Glomerular endothelial cell (primary cell): ENCODE data around the gene C21orf58. TPM values are rescaled to one million over a fixed set of nuclear protein-coding genes. Genes with fewer than 3 reads are reported as not detected.
"Not testable (repeated sequence)": the region's sequence is repeated elsewhere in the genome, so short reads cannot be mapped to it uniquely, and the experiment has no call there.

ENCODE experiments used
- DNase-seq: peaks from one replicate; pipeline ENCODE4 v3.0.0-alpha.2; 2011; ENCODE audit warnings: low read depth, low spot score; ENCODE audit errors: extremely low read depth
- total RNA-seq: library from RNA; depleted of rRNA; stranded (reverse); fragments of >200 nt; gene quantifications from 2 replicates; pipeline ENCODE4 v1.2.3, GENCODE V29; 2015

The C21orf58 gene
- total RNA-seq, result 1.6 and 4.1 TPM in 2 replicates

GRCh38 chr21:46323710-46324389 is at the start of gene C21orf58, which contains the start of gene PCNT:
Gene C21orf58 (minus strand): TSS chr21:46323870. CDS start chr21:46322738, 1,132 bp downstream.
Gene PCNT (plus strand): TSS chr21:46324156. CDS start chr21:46324229, 73 bp downstream.
- peak; percentile 64 for DNase-seq

DNA sequence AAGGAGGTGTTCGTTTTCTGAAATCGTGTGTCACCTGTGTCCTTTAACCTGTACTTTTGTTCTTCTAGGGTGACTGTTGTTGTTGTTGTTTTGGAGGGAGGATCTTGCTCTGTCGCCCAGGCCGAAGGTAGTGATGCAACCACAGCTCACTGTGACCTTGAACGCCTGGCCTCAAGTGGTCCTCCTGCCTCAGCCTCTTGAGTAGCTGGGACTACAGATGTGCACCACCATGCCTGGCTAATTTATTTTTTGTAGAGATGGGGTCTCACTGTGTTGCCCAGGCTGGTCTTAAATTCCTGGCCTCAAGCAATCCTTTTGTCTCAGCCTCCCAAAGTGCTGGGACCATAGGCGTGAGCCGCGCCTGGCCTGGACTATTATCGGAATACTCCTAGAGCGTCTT is 49.3 kb upstream of the C21orf58 start:
- DNase-seq, result not testable (repeated sequence)

DNA sequence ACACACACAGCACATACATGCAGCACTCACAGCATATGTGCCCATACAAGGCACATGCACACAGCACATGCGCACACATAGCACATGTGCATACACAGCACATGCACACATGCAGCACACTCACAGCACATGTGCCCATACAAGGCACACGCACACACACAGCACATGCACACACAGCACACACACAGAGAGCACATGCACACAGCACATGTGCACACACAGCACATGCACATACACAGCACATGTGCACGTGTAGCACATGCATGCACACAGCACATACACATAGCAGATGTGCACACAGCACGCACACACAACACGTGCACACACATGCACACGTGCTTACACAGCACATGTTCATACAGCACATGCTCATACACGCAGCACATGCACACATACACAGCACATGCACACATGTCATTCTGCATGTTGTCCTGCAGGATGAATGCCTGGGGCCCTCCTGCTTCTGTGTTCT is 48.4 kb upstream of the C21orf58 start:
- DNase-seq, result no peak

DNA sequence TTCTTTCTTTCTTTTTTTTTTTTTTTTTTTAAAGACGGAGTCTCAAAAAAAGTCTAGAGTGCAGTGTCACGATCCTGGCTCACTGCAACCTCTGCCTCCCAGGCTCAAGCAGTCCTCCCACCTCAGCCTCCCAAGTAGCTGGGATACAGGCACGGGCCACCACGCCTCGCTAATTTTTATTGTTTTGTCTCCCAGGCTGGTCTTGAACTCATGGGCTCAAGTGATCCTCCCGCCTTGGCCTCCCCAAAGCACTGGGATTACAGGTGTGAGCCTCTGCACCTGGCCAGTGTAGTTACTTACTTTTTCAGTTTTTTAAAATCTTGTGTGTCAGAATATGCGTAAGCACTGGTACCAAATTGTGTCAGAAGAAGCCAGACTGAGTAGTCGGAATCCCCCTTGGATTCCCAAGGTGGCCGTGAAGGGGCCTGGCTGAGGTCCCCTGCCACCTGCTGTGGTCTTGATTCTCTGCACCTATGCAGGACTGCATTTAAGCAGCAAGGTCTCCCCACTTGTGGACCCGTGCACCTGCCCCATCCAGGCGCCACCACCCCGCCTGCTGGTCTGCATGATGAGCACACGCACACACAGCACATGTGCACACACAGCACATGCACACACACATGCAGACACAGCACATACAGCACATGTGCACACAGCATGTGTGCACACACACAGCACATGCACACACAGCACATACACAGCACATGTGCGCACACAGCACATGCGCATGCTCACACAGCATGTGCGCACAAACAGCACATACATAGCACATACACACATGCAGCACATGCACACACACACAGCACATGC is 47.7 kb upstream of the C21orf58 start:
- DNase-seq, result no peak

DNA sequence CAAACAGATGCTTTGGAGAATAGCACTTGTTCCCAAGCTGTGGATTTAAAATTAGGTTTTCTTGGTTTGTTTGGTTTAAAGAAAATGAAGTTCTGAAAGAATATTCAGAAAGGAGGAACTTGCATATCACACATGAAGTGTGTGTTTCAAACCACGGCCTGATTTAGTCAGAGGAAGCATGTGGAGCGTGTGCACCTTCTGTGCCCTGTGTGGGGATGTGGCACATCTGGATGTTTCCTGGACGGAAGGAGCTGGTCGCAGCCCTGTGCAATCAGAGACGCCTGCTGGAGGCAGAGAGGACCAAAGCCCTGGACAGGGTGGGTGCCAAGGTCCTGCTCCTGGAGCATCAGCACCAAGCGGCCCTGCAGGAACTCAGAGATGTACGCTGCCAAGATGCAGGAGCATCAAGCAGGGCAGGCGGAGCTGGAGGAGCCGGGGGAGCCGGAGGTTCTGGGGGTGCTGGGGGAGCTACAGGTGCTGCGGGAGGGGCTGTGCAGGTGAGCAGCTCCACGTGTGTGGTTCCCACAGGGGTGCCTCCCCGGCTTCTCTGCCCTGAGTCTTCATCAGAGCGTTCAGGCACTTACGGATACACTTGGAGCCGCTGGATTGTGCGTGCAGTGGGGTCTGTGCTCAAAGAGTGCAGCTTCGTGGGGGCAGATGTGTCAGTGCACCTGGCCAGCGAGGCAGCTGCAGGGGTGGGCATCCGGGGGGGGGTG is 46.0 kb upstream of the C21orf58 start:
- no peak for DNase-seq

DNA sequence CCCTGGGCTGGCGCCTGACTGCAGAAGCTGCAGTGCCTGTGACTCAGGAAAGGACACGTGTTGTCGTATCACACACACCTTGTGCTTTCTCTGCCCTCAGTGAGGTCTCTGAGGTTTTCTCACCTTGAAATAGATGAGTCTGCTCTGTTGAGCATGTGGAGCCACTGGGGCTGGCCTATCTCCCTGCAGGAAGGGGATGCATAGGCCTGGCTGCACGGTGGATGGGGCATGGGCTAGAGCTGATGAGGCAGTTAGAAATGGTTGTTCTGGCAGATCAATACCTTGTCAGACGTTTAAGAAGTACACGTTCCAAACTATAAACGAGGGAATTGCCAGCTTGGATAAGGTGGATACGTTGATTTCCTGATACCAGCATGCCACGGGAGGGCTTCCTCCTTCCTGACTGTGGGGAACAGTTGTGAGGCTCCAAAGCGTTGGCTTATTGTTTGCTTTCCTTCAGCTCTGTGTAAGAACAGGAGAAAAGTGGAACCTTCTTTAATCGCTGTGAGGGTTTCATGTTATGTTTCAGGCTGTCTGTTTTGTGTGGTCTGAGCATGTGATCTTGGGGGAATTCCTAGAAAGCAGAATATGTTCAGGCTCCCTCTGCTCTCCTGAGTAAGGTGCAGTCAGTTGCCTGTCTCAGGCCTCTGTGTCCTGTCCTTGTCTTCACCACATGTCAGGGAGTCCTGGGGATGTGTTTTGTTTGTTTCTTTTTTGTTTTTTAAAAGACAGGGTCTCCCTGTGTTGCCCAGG is 45.0 kb upstream of the C21orf58 start:
- DNase-seq, result no peak

- DNase-seq, result no peak
These were observed 43.3 kb upstream of the C21orf58 start for GRCh38 chr21:46366966-46367365.

- no peak for DNase-seq
These were observed 42.9 kb upstream of the C21orf58 start for GRCh38 chr21:46366561-46366960.

DNA sequence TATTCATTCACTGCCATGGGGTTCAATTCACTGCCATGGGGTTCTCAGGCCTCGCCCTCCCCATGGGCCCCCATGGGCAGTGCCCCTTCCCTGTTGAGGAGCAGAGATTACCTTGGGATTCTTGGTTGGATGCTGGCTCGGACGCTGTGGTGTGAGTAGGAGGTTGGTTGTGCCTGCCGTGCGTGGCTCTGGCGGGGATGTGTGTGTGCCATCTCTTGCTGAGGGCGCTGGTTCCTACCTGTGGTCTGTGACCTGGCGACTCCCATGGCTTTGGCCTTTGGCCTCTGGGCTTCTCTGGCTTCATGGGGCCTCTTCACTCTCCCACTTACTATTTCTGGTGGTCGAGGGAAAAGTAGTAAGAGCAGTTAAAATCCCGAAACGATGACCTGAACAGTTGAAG is 42.4 kb upstream of the C21orf58 start:
- no peak for DNase-seq

- DNase-seq, result no peak
These were observed 40.0 kb upstream of the C21orf58 start for GRCh38 chr21:46363698-46364097.

DNA sequence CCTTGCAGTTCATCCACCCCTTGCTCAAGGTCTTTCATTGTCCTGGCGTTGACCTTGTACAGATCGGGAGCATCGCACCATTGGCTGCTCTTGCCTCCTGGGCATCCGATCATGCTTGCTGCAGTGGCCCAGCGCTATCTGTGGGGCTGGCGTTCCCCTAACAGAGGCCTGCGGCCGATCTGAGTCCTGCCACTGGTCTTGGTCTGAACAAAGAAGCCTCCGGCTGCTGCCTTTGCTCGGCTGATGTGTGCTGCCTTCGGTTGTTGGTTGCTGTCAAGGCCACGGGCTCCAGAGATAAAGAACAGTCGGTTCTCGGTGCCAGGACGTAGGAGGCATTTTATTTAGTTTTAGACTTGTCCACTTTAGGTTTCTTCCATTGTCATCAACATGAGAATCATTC is 39.3 kb upstream of the C21orf58 start:
- DNase-seq, result no peak

DNA sequence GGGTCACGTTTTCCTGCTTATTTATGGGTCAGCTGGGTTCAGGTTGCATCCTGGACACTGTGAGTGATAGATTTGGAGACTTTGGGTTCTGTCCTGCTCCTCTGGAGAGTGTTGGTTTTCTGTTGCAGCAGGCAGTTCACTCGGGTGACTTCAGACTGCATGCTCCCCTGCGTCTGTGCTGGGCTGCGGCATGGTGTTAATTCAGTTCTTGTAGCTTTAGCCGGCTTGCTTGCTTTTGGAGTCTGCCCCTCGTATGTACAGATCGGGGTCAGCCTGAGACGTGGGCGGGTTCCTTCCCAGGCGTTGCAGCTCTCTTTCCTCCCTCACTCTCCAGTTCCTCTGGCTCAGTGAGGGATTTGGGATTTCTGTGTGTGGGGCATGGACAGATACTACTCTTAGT is 38.3 kb upstream of the C21orf58 start:
- no peak for DNase-seq

DNA sequence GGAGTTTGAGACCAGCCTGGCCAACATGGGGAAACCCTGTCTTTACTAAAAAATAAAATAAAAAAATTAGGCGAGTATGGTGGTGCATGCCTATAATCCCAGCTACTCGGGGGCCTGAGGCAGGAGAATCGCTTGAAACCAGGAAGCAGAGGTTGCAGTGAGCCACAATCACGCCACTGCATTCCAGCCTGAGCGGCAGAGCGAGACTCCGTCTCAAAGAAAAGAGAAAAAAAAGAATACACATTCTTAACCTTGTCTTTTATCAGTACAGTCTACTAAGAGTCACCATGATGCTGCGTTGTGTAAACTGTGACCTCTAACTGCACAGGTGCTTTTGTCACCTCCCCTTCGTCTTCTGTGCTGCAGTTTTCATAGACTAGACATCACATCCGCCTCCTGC is 37.5 kb upstream of the C21orf58 start:
- no peak for DNase-seq

- no peak for DNase-seq
These were observed 34.2 kb upstream of the C21orf58 start for GRCh38 chr21:46357684-46358425.

DNA sequence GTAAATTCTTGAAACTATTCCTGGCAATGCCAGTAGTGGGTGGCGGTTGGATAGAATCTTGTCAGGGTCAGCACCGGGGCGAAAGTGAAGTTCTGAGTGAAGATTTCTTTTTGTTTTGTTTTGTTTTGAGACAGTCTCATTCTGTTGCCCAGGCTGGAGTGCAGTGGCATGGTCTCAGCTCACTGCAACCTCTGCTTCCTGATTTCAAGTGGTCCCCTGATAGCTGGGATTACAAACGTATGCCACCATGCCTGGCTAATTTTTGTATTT is 33.6 kb upstream of the C21orf58 start:
- DNase-seq, result no peak

DNA sequence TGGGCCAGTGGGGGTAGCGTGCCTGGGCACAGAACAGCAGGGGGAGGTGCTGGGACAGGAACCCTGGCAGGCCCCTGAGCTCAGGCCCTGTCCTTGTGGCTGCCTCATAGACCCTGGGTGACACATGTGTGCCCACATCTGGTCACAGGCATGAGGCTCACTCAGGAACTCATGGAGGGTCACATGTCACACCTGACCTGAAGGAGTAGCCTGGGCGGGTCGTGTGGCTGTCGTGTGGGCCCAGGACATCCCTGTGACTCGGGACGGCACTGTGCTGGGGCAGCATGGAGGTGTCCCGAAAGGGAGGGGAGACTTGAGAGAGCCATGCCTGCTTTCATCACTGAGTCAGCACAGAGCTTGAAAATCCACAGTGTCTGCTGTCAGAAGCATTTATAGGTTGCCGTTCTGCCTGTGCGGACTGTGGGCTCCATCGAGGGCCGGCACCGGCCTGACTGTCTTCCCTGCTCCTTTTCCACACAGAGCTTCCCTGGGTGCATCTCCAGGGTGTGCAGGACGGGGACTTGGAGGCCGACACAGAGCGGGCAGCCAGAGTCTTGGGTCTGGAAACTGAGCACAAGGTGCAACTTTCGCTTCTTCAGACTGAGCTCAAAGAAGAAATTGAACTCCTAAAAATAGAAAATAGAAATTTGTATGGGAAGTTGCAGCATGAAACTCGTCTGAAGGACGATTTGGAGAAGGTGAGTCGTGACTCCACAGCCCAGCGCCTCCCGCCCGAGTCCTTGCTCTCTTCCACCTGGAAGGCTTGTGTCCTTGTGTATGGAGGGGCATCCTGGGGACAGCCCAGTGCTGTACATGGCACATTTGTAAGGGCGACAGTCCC is 33.0 kb upstream of the C21orf58 start:
- no peak for DNase-seq

DNA sequence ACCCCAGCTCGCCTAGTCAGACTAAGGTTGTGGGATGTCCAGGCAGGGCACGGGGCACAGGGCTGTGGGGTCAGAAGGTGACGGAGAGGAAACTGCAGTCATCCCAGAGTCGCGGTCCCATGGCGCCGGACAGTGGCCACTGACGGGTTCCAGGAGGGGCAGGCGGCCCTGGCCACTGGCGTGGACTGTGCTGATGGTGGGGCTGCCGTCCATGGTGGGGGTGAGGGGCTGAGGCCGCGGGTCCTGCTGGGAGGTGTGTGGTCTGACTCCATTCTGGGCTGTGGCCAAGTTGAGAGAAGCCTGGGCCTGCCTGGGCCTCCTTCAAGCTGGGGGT is 32.3 kb upstream of the C21orf58 start:
- no peak for DNase-seq

GRCh38 chr21:46355161-46356004 is 31.7 kb upstream of the C21orf58 start:
- no peak for DNase-seq

GRCh38 chr21:46354518-46354917 is 30.8 kb upstream of the C21orf58 start:
- no peak for DNase-seq
